Measurements from ENCODE around the gene CASK.

DNA sequence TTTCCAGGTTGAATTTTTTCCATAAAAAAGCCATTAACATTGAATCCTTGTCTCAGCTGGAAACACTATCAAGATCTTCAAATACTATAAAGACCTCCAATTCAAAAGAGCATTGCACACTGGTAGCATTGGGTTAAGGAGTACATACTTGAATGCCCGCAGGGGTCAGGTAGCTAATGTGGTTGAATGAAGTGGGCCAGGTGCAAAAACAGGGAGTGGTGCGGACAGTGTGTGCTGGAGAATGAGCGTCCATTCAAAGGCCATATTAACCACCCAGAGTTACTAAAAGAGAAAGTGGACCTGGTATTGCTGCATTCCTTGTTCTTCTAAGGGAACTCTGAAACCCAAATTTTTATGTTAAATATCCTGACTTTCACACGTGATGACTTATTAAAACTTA is 384.6 kb downstream of the CASK start:
- TF ChIP-seq, protein P1, sequence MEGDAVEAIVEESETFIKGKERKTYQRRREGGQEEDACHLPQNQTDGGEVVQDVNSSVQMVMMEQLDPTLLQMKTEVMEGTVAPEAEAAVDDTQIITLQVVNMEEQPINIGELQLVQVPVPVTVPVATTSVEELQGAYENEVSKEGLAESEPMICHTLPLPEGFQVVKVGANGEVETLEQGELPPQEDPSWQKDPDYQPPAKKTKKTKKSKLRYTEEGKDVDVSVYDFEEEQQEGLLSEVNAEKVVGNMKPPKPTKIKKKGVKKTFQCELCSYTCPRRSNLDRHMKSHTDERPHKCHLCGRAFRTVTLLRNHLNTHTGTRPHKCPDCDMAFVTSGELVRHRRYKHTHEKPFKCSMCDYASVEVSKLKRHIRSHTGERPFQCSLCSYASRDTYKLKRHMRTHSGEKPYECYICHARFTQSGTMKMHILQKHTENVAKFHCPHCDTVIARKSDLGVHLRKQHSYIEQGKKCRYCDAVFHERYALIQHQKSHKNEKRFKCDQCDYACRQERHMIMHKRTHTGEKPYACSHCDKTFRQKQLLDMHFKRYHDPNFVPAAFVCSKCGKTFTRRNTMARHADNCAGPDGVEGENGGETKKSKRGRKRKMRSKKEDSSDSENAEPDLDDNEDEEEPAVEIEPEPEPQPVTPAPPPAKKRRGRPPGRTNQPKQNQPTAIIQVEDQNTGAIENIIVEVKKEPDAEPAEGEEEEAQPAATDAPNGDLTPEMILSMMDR (IDR thresholded peaks at IDR 0.05; ENCODE audit: borderline replicate concordance, extremely low read depth, low read length, poor library complexity, severe bottlenecking) = no peak
- TF ChIP-seq EZH2 (IDR thresholded peaks at IDR 0.05; ENCODE audit: borderline replicate concordance, low read depth, low read length, severe bottlenecking) = no peak

Data from DND-41 (cell line).